ENCODE measurements around the gene MLLT10.

Gene MLLT10

GRCh38 chr10:21661087-21661486 is 127.1 kb downstream of the MLLT10 start:
- H3K9ac ChIP-seq (ENCODE audit: low read depth in 1 of 2, low read length in 2 of 2) = no peak overlapping the region
- no peak overlapping the region for H3K4me3 ChIP-seq (ENCODE audit: low read depth in 1 of 2, low read length in 2 of 2)
- H3K27ac ChIP-seq (ENCODE audit: low read depth, low read length) = no peak overlapping the region
- H3K27me3 ChIP-seq (ENCODE audit: control insufficient read depth in 1 of 2, insufficient read depth in 2 of 2, low read length in 2 of 2) = no peaks in the 10 kb centered on the region
- H3K36me3 ChIP-seq (ENCODE audit: control insufficient read depth in 1 of 2, insufficient read depth in 2 of 2, low read length in 2 of 2) = no peaks in the 10 kb centered on the region
- H3K4me1 ChIP-seq (ENCODE audit: control insufficient read depth in 1 of 2, insufficient read depth in 2 of 2, low read length in 2 of 2) = no peaks in the 10 kb centered on the region
- H3K9me3 ChIP-seq (ENCODE audit: control insufficient read depth in 1 of 2, low read length in 2 of 2) = no peaks in the 10 kb centered on the region

- H3K27me3 ChIP-seq (ENCODE audit: control insufficient read depth in 1 of 2, insufficient read depth in 2 of 2, low read length in 2 of 2) = no peaks in the 10 kb centered on the region
- no peaks in the 10 kb centered on the region for H3K36me3 ChIP-seq (ENCODE audit: control insufficient read depth in 1 of 2, insufficient read depth in 2 of 2, low read length in 2 of 2)
- no peaks in the 10 kb centered on the region for H3K9me3 ChIP-seq (ENCODE audit: control insufficient read depth in 1 of 2, low read length in 2 of 2)
- H3K4me3 ChIP-seq (ENCODE audit: low read depth in 1 of 2, low read length in 2 of 2) = no peak overlapping the region
- H3K9ac ChIP-seq (ENCODE audit: low read depth in 1 of 2, low read length in 2 of 2) = no peak overlapping the region
- H3K27ac ChIP-seq (ENCODE audit: low read depth, low read length) = no peak overlapping the region
- H3K4me1 ChIP-seq (ENCODE audit: control insufficient read depth in 1 of 2, insufficient read depth in 2 of 2, low read length in 2 of 2) = no peaks in the 10 kb centered on the region
Measured at GRCh38 chr10:21661935-21662334, 127.9 kb downstream of the MLLT10 start.

- H3K36me3 ChIP-seq (ENCODE audit: control insufficient read depth in 1 of 2, insufficient read depth in 2 of 2, low read length in 2 of 2) = no peaks in the 10 kb centered on the region
Measured at GRCh38 chr10:21662635-21663034, 128.6 kb downstream of the MLLT10 start.

GRCh38 chr10:21668831-21669230 is 134.8 kb downstream of the MLLT10 start:
- no peaks in the 10 kb centered on the region for H3K9me3 ChIP-seq (ENCODE audit: control insufficient read depth in 1 of 2, low read length in 2 of 2)
- no peaks in the 10 kb centered on the region for H3K27me3 ChIP-seq (ENCODE audit: control insufficient read depth in 1 of 2, insufficient read depth in 2 of 2, low read length in 2 of 2)
- H3K27ac ChIP-seq (ENCODE audit: low read depth, low read length) = no peak overlapping the region
- H3K9ac ChIP-seq (ENCODE audit: low read depth in 1 of 2, low read length in 2 of 2) = no peak overlapping the region
- peaks cover 4 to 7% of the 10 kb centered on the region in 2 donors for H3K36me3 ChIP-seq (ENCODE audit: control insufficient read depth in 1 of 2, insufficient read depth in 2 of 2, low read length in 2 of 2)
- H3K4me3 ChIP-seq (ENCODE audit: low read depth in 1 of 2, low read length in 2 of 2) = no peak overlapping the region
- H3K4me1 ChIP-seq (ENCODE audit: control insufficient read depth in 1 of 2, insufficient read depth in 2 of 2, low read length in 2 of 2) = no peaks in the 10 kb centered on the region

More at GRCh38 chr10:21662635-21663034, 128.6 kb downstream of the MLLT10 start:
- no peak overlapping the region for H3K27ac ChIP-seq (ENCODE audit: low read depth, low read length)
- H3K4me3 ChIP-seq (ENCODE audit: low read depth in 1 of 2, low read length in 2 of 2) = no peak overlapping the region
- H3K4me1 ChIP-seq (ENCODE audit: control insufficient read depth in 1 of 2, insufficient read depth in 2 of 2, low read length in 2 of 2) = no peaks in the 10 kb centered on the region
- no peaks in the 10 kb centered on the region for H3K27me3 ChIP-seq (ENCODE audit: control insufficient read depth in 1 of 2, insufficient read depth in 2 of 2, low read length in 2 of 2)
- no peak overlapping the region for H3K9ac ChIP-seq (ENCODE audit: low read depth in 1 of 2, low read length in 2 of 2)
- no peaks in the 10 kb centered on the region for H3K9me3 ChIP-seq (ENCODE audit: control insufficient read depth in 1 of 2, low read length in 2 of 2)

GRCh38 chr10:21670391-21670790 is 136.4 kb downstream of the MLLT10 start:
- Histone ChIP-seq H3K4me1 (ENCODE audit: control insufficient read depth in 1 of 2, insufficient read depth in 2 of 2, low read length in 2 of 2) (no peaks in the 10 kb centered on the region), H3K27me3 (ENCODE audit: control insufficient read depth in 1 of 2, insufficient read depth in 2 of 2, low read length in 2 of 2) (no peaks in the 10 kb centered on the region), H3K9ac (ENCODE audit: low read depth in 1 of 2, low read length in 2 of 2) (no peak overlapping the region), H3K4me3 (ENCODE audit: low read depth in 1 of 2, low read length in 2 of 2) (no peak overlapping the region), H3K9me3 (ENCODE audit: control insufficient read depth in 1 of 2, low read length in 2 of 2) (no peaks in the 10 kb centered on the region), H3K36me3 (ENCODE audit: control insufficient read depth in 1 of 2, insufficient read depth in 2 of 2, low read length in 2 of 2) (peaks cover 5 to 7% of the 10 kb centered on the region in 2 donors), H3K27ac (ENCODE audit: low read depth, low read length) (no peak overlapping the region)

GRCh38 chr10:21673668-21674067 is 139.6 kb downstream of the MLLT10 start:
- Histone ChIP-seq H3K27ac (ENCODE audit: low read depth, low read length) (no peak overlapping the region), H3K27me3 (ENCODE audit: control insufficient read depth in 1 of 2, insufficient read depth in 2 of 2, low read length in 2 of 2) (no peaks in the 10 kb centered on the region), H3K4me3 (ENCODE audit: low read depth in 1 of 2, low read length in 2 of 2) (no peak overlapping the region), H3K36me3 (ENCODE audit: control insufficient read depth in 1 of 2, insufficient read depth in 2 of 2, low read length in 2 of 2) (peaks cover 5 to 7% of the 10 kb centered on the region in 2 donors), H3K9ac (ENCODE audit: low read depth in 1 of 2, low read length in 2 of 2) (no peak overlapping the region), H3K9me3 (ENCODE audit: control insufficient read depth in 1 of 2, low read length in 2 of 2) (no peaks in the 10 kb centered on the region), H3K4me1 (ENCODE audit: control insufficient read depth in 1 of 2, insufficient read depth in 2 of 2, low read length in 2 of 2) (no peaks in the 10 kb centered on the region)

GRCh38 chr10:21675157-21675796 is 141.2 kb downstream of the MLLT10 start:
- H3K4me1 ChIP-seq (ENCODE audit: control insufficient read depth in 1 of 2, insufficient read depth in 2 of 2, low read length in 2 of 2) = no peaks in the 10 kb centered on the region
- no peak overlapping the region for H3K9ac ChIP-seq (ENCODE audit: low read depth in 1 of 2, low read length in 2 of 2)
- H3K36me3 ChIP-seq (ENCODE audit: control insufficient read depth in 1 of 2, insufficient read depth in 2 of 2, low read length in 2 of 2) = peaks cover 5 to 7% of the 10 kb centered on the region in 2 donors
- H3K27ac ChIP-seq (ENCODE audit: low read depth, low read length) = no peak overlapping the region
- no peaks in the 10 kb centered on the region for H3K9me3 ChIP-seq (ENCODE audit: control insufficient read depth in 1 of 2, low read length in 2 of 2)
- no peaks in the 10 kb centered on the region for H3K27me3 ChIP-seq (ENCODE audit: control insufficient read depth in 1 of 2, insufficient read depth in 2 of 2, low read length in 2 of 2)
- H3K4me3 ChIP-seq (ENCODE audit: low read depth in 1 of 2, low read length in 2 of 2) = no peak overlapping the region

- H3K9me3 ChIP-seq (ENCODE audit: control insufficient read depth in 1 of 2, low read length in 2 of 2) = no peaks in the 10 kb centered on the region
- no peak overlapping the region for H3K9ac ChIP-seq (ENCODE audit: low read depth in 1 of 2, low read length in 2 of 2)
- H3K4me1 ChIP-seq (ENCODE audit: control insufficient read depth in 1 of 2, insufficient read depth in 2 of 2, low read length in 2 of 2) = no peaks in the 10 kb centered on the region
- peaks cover 5 to 7% of the 10 kb centered on the region in 2 donors for H3K36me3 ChIP-seq (ENCODE audit: control insufficient read depth in 1 of 2, insufficient read depth in 2 of 2, low read length in 2 of 2)
- no peak overlapping the region for H3K27ac ChIP-seq (ENCODE audit: low read depth, low read length)
- no peak overlapping the region for H3K4me3 ChIP-seq (ENCODE audit: low read depth in 1 of 2, low read length in 2 of 2)
- no peaks in the 10 kb centered on the region for H3K27me3 ChIP-seq (ENCODE audit: control insufficient read depth in 1 of 2, insufficient read depth in 2 of 2, low read length in 2 of 2)
Measured at GRCh38 chr10:21677551-21677950, 143.5 kb downstream of the MLLT10 start.

- Histone ChIP-seq H3K4me3 (ENCODE audit: low read depth in 1 of 2, low read length in 2 of 2) (no peak overlapping the region), H3K9me3 (ENCODE audit: control insufficient read depth in 1 of 2, low read length in 2 of 2) (no peaks in the 10 kb centered on the region), H3K4me1 (ENCODE audit: control insufficient read depth in 1 of 2, insufficient read depth in 2 of 2, low read length in 2 of 2) (no peaks in the 10 kb centered on the region), H3K27me3 (ENCODE audit: control insufficient read depth in 1 of 2, insufficient read depth in 2 of 2, low read length in 2 of 2) (no peaks in the 10 kb centered on the region), H3K36me3 (ENCODE audit: control insufficient read depth in 1 of 2, insufficient read depth in 2 of 2, low read length in 2 of 2) (no peaks in the 10 kb centered on the region), H3K27ac (ENCODE audit: low read depth, low read length) (no peak overlapping the region), H3K9ac (ENCODE audit: low read depth in 1 of 2, low read length in 2 of 2) (no peak overlapping the region)
Measured at GRCh38 chr10:21681156-21681555, 147.1 kb downstream of the MLLT10 start.

GRCh38 chr10:21687266-21688008 is 153.4 kb downstream of the MLLT10 start:
- H3K27ac ChIP-seq (ENCODE audit: low read depth, low read length) = no peak overlapping the region
- H3K9me3 ChIP-seq (ENCODE audit: control insufficient read depth in 1 of 2, low read length in 2 of 2) = no peaks in the 10 kb centered on the region

More at GRCh38 chr10:21687266-21688008, 153.4 kb downstream of the MLLT10 start:
- no peak overlapping the region for H3K4me3 ChIP-seq (ENCODE audit: low read depth in 1 of 2, low read length in 2 of 2)
- H3K27me3 ChIP-seq (ENCODE audit: control insufficient read depth in 1 of 2, insufficient read depth in 2 of 2, low read length in 2 of 2) = no peaks in the 10 kb centered on the region
- peaks cover 0 to 4% of the 10 kb centered on the region in 2 donors for H3K36me3 ChIP-seq (ENCODE audit: control insufficient read depth in 1 of 2, insufficient read depth in 2 of 2, low read length in 2 of 2)
- H3K4me1 ChIP-seq (ENCODE audit: control insufficient read depth in 1 of 2, insufficient read depth in 2 of 2, low read length in 2 of 2) = no peaks in the 10 kb centered on the region
- no peak overlapping the region for H3K9ac ChIP-seq (ENCODE audit: low read depth in 1 of 2, low read length in 2 of 2)
